Caki2 (cell line): Measurements from ENCODE around the gene DEFB131A. TPM values are rescaled to one million over a fixed set of nuclear protein-coding genes. Genes with fewer than 3 reads are reported as not detected.
"Not testable (repeated sequence)": the region's sequence is repeated elsewhere in the genome, so short reads cannot be mapped to it uniquely, and the experiment has no call there.

Experiments used
- DNase-seq: peaks from one replicate; pipeline ENCODE4 v3.0.0-alpha.2; 2015; ENCODE audit warnings: low read depth
- in situ Hi-C: cut with HindIII; loops from 2 replicates; pipeline ENCODE4 v1.10.0; 2016; ENCODE audit warnings: low sequenced_read_pairs, low pct_unique_long_range_greater_than_20kb, mixed read lengths
- total RNA-seq: library from RNA; depleted of rRNA; stranded (reverse); fragments of >200 nt; shearing (Covaris generic); gene quantifications from 2 replicates; pipeline ENCODE4 v1.2.3, GENCODE V29; 2014; ENCODE audit warnings: low replicate concordance; rRNA removed

Gene DEFB131A
- total RNA-seq: not detected in 2 replicates

DNA sequence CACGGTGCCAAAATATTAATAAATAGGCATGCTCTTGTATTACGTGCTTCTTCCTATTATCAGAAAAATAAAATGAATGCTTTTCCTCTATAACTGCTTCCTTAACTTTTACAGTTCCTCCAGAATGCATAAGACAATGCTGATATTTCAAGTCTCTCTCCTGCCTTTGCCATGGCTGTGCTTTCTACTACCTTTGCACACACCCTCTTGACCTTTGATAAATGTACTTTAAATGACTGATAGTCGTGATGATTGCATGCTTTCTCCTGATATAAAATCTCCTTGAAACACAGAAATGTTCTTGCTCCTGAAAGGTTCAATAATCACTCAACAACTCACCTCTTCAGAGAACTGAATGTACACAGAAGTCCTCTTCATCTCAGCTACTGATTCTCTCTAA lies at the start of gene DEFB131A:
DEFB131A (plus strand) TSS at position 301 of the 400 bp plus-strand sequence. CDS start 120 bp downstream, outside the sequence.
- DNase-seq, in situ Hi-C loops: not testable (repeated sequence)

DNA sequence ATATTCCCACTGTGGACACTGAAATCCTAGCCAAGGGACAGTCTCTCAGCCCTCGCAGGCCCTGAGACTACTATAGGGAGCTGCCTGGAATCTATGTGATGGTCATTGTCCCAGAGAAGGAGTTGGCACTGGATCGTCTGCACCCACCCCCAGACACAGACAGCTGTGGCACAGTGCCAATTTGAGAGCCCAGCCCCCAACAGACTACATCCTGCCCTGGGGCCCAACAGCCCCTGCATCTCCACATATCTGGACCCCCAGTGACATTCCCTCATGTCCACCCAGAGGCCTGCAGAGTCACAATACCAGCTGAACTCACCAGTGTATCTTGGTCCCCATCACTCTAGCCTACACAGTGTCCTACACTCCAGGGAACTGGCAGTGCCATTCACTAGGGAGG lies 38.4 kb upstream of the DEFB131A start:
- in situ Hi-C loops, DNase-seq: not testable (repeated sequence)

GRCh38 chr4:9406491-9406890 lies 37.7 kb upstream of the DEFB131A start:
- DNase-seq, in situ Hi-C loops: not testable (repeated sequence)

- in situ Hi-C loops: no loop called here
- DNase-seq: no peak
Measured at GRCh38 chr4:9409793-9410192, 34.4 kb upstream of the DEFB131A start.

GRCh38 chr4:9421884-9422455 lies 22.2 kb upstream of the DEFB131A start:
- DNase-seq, in situ Hi-C loops: not testable (repeated sequence)

DNA sequence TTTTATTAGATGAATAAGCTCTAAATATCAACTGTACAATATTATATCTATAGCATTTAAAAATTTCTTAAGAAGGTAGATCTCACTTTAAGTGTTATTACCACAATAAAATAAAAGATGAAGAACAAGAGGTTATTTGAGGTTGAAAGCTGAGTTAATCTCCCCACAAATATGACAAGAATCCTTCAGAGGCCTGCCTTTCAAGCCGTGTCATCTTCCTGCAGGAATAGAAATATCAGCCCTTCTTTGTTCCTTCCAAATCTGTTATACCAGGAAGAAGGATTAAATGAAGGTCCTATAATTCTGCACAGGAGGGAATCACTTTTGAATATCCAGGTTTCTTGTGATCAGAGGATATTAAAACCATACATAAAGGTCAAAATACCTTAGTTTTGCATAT lies 18.3 kb upstream of the DEFB131A start:
- in situ Hi-C loops, DNase-seq: not testable (repeated sequence)

GRCh38 chr4:9430061-9430460 lies 14.2 kb upstream of the DEFB131A start:
- in situ Hi-C loops, DNase-seq: not testable (repeated sequence)

DNA sequence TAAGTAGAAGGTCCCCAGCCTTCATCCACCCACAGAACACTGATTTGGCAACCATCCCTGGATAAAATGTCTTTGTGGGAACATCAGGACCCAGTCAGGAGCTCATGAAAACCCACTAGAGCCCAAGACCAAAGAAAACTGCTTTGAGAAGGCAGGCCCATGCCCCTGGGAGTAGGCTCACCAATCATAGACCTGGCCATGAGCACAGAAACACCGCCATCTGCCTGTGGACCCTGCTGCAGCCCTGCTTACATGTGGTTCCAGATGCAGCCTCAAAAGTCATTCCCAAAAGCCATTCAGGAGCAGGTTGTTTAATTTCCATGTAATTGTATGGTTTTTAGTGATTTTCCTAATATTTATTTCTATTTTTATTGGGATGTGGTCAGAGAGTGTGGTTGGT lies 10.9 kb upstream of the DEFB131A start:
- DNase-seq, in situ Hi-C loops: not testable (repeated sequence)

DNA sequence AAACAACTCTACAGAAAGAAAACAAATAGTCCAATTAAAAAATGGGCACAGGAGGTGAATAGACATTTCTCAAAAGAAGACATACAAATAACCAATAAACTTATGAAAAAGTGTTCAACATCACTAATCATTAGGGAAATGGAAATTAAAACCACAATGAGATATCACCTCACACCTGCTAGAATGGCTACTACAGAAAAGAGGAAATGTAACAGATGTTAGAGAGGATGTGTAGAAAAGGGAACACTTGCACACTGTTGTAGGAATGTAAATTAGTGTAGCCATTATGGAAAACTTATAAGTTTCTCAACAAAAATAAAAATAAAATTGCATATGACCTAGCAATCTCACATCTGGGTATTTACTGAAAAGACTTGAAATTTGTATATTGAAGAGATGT lies 7.5 kb upstream of the DEFB131A start:
- DNase-seq, in situ Hi-C loops: not testable (repeated sequence)

DNA sequence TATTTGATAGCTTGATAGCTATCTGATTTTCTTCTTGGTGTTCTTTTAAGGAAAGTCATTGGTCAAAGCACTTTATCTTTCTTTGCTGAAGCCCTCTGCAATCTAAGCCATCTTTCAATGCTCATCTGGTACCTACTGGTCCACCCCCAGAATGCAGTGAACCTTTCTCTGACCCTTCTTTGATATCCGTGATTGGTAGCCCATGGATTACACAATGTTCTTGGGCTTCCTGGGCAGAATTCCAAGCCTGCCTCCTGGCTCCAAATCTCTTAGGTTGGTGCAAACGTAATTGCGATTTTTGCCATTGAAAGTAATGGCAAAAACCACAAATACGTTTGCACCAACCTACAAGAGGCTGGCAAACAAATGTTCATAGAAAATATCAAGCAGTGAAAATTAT lies 1.9 kb upstream of the DEFB131A start:
- DNase-seq, in situ Hi-C loops: not testable (repeated sequence)

GRCh38 chr4:9444681-9445080 lies 467 bp downstream of the DEFB131A start:
- DNase-seq, in situ Hi-C loops: not testable (repeated sequence)

- in situ Hi-C loops, DNase-seq: not testable (repeated sequence)
Measured at GRCh38 chr4:9452251-9452650, 8.0 kb downstream of the DEFB131A start.

- in situ Hi-C loops, DNase-seq: not testable (repeated sequence)
Measured at GRCh38 chr4:9454284-9454683, 10.1 kb downstream of the DEFB131A start.

GRCh38 chr4:9455046-9455445 lies 10.8 kb downstream of the DEFB131A start:
- DNase-seq, in situ Hi-C loops: not testable (repeated sequence)

DNA sequence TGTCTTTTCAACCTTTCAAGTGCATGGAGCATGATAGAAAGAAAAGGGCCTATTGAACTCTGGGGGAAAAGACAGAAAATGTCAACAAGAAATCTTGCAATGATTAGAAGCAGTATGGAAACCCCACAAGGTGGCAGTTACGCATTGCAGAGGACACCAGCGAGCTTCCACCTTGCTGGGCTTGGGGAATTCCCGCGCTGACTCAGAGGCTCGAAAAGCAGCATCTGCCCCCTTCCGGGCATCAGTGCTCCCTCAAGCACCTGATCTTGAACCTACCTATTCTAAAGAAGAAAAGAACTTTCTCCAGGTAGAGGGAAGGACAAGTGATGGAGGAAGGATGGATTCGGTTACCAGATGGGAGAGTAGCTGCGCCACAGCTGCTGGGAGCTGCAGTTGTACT lies 35.3 kb downstream of the DEFB131A start:
- DNase-seq, in situ Hi-C loops: not testable (repeated sequence)

DNA sequence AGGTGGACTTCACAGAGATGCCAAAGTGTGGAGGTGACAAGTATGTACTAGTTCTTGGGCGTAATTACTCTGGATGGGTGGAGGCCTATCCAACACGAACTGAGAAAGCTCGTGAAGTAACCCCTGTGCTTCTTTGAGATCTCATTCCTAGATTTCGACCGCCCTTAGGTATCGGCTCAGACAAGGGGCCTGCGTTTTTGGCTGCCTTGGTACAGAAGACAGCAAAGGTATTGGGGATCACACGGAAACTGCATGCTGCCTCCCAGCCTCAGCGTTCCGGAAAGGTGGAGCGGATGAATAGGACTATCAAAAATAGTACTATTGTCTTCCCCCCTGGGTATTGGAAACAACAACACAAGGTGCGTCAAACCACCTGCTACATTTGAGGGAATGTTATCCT lies 35.9 kb downstream of the DEFB131A start:
- DNase-seq, in situ Hi-C loops: not testable (repeated sequence)

DNA sequence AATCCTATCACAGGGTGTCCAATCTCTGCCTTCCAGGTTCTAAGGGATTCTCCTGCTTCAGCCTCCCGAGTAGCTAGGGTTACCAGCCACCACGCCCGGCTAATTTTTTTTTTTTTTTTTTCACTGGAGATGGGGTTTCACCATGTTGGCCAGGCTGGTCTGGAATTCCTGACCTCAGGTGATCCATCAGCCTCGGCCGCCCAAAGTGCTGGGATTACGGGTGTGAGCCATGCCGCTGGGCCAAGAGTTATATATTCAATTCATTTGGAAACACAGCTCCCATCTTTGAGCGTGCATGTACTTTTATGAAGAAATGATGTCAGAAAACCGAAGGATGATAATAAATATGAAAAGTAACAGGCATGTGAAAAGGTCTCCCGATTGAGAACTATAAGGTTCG lies 38.7 kb downstream of the DEFB131A start:
- in situ Hi-C loops, DNase-seq: not testable (repeated sequence)

DNA sequence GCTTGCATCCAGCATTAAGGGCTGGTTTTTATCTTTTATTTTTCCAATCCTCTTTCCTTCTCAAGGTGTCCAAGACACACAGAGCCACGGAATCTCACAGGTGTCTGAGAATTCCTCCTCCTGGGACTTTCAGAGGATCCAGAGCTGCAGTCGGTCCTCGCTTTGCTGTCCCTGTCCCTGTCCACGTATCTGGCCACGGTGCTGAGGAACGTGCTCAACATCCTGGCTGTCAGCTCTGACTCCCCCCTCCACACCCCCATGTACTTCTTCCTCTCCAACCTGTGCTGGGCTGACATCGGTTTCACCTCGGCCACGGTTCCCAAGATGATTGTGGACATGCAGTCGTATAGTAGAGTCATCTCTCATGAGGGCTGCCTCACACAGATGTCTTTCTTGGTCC lies 39.5 kb downstream of the DEFB131A start:
- DNase-seq, in situ Hi-C loops: not testable (repeated sequence)

DNA sequence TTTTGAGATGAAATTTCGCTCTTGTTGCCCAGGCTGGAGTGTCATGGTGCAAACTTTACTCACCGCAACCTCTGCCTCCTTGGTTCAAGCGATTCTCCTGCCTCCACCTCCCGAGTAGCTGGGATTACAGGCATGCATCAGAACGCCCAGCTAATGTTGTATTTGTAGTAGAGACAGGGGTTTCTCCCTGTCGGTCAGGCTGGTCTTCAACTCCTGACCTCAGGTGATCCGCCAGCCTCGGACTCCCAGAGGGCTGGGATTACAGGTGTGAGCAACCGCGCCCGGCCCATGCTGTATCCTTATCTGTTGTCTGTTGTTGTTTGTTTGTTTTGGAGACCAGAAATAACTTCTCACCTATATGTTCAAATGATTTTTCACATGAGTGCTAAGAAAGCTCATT lies 42.7 kb downstream of the DEFB131A start:
- in situ Hi-C loops, DNase-seq: not testable (repeated sequence)

- DNase-seq, in situ Hi-C loops: not testable (repeated sequence)
Measured at GRCh38 chr4:9488796-9489195, 44.6 kb downstream of the DEFB131A start.
